ENCODE data around the gene UPP1.
"Not testable (repeated sequence)": the region's sequence is repeated elsewhere in the genome, so short reads cannot be mapped to it uniquely, and the experiment has no call there.

The UPP1 gene

DNA sequence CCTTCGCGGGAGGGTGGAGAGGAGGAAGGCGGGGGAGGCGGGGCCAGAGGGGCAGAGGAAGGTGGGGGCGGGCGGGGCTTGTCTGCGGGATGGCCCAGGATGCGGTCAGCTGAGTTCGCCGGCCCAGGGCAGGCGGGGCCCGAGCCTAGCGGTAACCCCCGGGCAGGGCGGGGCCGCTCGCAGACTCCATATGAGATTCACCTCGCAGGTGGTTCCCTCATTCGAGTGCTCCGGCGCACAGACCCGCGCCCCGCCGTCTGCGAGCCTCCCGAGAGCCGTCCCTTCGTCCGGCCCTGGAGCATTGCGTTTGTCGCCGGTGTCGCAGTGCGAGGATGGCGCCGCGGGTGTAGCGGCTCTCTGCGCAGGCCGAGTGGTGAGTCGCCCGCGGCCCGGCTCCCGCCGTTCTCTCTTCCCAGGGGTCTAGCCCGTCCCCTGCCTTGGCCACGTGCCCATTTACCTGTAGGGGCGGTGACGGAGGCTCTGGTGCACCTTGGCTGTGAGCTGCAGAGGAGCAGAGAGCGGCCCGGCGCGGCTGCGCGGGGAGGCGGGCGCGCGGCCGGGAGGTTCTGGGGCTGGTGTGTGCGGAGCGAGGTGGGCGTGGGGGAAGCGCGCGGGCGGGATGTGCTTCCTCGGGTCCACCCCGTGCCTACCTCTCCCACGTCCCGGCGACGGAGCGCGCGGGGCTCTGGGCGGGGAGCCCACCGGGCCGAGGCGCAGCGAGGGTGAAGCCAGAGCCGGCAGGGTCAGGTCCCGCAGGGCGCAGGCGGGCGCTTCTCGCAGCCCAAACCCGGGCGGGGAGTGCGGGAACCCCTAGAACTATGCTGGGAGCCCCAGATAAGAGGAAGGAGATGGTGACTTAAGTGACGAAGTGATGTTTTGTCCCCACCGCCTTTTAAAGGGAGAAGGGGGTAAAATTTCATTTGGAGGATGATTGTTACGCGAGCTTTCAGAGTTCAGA, at the start of gene UPP1:
TSS of gene UPP1 (plus strand) at position 220 of the 958 bp plus-strand sequence. CDS start 5,519 bp downstream, outside the sequence.
- DNase-seq: peak; percentile 82

DNA sequence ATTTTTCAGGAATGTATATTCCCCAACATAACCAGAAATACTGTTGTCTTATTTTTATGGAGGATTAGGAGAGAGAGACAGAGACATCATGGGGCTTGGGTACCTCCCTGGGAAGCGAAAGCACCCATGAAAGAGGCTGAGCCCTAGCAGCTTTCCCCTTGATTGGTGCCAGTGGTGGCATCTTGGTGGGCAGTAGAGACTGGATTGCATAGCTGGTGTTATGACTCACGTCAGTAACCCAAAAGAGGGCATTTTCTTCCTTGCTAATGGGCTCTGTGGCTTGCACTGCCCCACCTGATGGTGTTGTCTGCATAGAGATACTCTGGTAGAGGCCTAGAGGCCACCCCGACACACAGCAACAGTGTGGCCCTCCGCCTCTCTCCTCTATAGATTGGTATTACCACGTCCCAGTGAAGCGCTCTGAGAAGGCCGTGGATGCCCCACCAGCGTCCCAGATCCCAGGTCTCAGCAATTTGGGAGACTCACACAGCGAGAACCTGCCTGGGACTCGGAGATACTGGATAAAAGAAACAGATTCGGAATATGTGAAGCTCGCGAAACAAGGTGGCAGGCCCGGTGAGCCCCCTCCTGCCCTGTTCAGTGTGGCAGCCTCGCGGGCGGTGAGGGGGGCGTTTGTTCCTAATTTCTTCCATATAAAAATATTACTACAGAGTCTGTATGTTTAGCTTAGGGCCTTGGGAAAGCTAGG, 48.0 kb upstream of the UPP1 start:
- DNase-seq: no peak

DNA sequence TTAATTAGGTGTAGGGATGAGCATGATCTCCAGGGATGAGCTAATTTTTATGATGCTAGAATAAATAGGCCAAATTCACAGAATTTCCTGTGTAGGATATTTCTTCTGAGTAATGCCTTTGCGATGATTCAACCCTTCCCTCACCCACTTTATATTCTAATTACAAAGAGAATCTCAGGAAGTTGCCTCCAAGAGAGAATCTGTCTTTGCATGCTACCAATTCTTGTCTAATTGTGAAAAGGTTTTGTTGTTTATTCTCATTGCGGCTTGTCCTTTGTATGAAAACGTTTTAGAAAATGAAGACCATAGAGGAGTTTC, 47.5 kb upstream of the UPP1 start:
- DNase-seq: no peak

DNA sequence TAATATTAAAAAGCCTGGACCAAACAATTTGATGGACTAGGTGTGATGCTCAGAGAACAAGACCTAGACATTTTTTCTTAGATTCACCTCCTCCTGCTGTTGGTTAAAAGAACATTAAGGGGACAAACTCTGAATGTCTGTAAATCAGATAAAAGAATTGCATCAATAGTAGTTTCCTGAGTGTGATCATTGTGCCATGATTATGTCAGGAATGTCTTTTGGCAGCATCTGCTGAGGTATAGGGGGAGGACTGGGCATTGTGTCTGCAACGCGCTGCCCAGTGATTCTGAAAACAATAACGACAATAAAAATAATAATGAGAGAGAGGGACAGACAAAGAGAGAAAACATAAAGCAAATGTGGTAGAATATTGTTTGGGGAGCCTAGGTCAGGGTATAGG, 46.8 kb upstream of the UPP1 start:
- DNase-seq: no peak

DNA sequence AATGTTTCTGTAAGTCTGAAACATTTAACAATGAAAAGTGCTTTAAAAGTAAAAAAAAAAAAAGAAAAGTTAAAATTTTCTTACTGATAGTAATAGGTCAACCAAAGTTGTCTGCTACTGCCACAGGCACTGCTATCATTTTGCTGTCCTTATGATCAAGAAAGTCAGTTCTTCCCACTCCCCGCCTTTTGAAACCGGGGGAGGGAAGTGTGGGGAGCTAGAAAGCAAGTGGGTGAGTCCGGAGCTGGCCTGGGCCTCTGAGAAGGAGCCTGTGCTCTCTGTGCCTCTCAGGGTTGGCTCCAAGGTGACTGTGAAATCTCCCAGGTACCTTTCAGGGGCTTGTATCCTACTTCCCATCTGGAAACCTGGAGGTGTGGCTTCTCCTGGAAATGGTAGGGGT, 46.4 kb upstream of the UPP1 start:
- DNase-seq: no peak

DNA sequence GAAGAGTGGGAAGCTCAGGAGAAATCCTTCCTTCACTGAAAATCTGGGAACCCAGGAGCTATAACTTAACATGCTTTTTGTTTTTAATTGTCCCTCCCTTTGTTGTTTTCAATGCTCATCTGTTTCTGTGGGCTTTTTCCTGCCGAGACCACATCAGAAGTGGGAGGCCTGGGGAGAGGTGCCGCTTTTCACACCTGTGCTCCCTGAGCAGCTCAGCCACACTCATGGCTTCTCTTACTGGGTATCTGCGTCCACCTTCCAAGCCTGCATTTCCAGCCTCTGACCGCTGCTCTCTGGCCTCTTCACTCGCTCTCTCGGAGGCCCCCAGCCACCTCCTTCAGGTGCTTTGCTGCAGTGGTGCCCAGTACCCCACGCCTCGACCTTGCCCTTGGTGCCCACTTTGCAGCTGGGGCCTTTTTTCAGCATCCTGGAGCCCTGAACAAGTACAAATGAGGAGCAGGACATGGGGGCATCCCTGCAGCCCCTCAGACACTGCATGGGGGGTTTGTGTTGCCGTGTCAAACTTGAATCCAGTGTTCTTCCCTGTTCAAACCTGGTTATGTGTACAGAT, 43.8 kb upstream of the UPP1 start:
- no peak for DNase-seq

DNA sequence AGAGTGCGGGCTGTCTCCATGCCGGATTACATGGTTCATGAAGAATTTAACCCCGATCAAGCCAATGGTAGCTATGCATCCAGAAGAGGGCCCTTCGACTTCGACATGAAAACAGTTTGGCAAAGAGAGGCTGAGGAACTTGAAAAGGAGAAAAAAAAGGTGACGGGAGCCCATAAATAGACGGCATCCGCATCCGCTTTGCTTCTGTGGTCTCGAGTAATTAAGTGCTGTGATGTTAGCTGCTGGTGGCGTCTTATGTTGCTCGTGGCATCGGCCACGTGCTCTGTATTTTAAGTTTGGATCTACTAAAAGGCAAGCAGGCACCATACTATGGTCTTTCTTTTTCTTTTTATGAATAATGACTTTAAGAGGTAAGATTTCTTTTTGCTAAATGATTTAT, 42.6 kb upstream of the UPP1 start:
- DNase-seq: no peak

DNA sequence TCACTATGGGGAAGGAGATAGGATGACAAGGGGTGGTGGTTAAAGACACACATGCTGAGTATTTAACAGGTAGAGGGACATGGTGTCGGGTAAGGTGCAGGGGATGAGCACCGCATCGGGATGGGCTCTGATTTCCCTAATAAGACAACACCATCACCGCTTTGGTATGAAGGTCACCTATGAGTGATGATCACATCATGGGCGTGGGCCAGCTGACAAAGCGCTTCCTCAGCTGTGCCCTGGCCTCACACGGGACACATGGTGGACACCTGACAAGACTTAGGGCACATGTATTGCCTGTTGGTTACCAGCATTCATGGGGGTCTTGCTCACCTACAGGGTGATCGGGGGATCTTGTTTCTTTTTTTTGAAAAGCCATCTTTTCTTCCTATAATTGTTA, 41.0 kb upstream of the UPP1 start:
- no peak for DNase-seq

DNA sequence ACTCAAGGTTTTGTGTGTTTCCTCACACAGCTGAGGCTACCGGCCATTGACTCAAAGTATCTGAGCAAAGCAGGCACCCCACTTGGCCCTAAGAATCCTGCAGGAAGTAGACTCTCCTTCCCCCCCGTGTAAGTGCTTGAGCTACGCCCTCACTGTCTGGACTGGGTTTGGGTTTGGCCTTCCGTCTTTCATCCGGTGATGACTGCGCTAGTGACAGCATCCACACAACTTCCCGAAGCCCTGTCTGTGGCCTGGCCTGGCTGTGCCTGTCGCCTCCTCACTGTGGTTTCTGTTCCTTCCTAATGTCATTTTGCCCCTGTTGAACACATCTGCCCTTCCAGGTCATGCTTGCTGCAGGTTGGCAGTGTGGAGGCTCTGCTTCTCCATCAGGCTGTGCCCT, 39.2 kb upstream of the UPP1 start:
- DNase-seq: no peak

DNA sequence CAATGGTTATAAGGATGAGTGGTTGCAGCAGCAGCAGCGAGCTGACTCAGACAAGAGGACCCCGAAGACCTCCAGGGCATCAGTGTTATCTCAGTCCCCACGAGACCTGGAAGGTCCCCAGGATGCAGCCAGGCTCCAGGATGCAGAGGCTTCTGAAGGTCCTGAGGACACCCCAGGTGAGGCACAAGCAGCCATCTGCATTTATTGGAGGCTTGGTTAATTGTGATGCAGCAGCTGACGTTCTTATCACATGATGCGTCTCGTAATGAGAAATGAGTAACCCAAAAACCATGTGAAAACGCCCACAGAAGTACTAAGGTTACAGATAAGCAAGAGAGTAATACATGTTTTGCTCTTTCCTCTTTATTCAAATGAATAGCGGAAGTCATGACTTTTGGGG, 36.3 kb upstream of the UPP1 start:
- DNase-seq: no peak

DNA sequence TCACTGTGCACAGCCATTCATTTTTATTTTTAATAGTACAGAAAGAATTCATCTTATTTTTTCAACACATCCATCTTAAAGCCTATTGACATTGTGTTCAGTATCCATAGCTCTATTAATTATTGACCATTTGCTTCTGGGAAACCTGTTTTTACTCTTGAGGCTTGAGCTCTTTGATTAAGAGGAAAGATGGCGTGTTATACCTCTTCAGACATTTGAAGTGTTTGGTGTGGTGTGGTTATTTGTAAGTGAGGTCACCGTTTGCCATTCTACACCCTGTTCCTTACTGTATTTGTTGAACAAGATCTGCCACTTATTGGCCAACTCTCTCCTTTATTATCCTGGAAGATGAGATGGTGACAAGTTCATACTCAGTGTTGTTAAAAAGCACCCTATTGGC, 35.3 kb upstream of the UPP1 start:
- no peak for DNase-seq

DNA sequence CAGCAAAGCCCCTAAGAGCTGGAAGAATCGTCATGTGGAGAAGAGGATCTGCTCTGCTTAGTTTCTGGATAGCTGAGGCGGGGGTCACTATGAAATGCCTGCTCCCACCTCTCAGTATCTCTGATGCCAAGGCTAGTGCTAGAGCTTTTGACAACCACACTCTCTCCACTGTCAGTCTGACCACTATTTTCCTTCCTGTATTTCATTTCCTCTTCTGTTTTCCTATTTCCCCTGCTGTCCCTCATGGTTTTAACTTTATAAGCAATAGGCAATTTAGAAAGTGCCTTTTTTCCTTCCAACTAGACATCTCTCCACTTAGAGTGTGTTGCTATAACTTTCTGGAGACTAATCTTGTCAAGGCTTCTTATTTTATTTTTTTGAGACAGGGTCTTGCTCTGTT, 30.1 kb upstream of the UPP1 start:
- no peak for DNase-seq

DNA sequence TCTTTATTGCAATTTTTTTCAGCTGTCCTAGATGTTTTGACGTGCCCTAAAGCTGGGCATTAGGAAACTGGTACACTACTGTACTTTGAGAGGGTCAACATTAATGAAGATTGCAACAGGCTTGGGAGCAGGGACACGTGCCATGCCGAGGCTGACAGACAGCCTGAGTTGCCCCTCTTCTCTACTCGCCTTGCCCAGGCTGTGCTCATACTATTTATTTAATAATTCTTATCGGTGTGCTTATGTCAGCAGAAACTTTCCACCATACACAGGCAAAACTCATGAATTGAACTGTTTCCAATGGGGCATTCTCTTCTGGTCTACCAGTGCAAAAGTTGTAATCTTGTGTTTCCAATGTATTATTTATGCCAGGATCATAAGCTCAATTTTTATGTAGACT, 29.4 kb upstream of the UPP1 start:
- DNase-seq: no peak

DNA sequence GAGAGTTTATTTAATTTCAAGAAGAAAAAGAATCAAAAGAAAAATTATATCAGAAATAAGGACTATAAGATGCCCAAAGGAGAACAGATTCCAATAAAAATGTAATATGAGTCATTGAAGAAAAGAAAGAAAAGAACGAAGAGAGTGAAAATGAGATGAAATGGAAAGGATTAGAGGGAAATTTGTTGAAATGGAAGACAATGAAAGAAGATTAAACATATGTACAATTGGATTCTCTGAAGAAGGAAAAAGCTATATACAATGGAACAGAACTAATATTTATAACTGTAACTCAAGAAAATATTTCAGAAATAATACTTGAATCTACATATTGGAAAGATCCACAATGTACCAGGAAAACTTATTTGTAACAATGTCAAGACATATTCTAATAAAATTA, 25.1 kb upstream of the UPP1 start:
- DNase-seq: no peak

DNA sequence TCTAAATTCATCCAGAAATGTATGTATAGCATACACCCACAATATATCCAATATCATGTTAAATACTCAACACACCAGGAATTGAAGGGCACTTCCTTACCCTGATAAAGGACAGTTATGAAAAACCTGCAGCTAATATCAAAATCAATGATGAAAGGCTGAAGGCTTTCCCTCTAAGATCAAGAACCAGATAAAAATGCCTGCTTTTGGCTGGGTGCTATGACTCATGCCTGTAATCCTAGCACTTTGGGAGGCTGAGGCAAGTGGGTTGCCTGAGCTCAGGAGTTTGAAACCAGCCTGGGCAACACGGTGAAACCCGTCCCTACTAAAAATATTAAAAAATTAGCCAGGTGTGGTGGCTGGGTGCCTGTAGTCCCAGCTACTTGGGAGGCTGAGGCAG, 21.6 kb upstream of the UPP1 start:
- no peak for DNase-seq

DNA sequence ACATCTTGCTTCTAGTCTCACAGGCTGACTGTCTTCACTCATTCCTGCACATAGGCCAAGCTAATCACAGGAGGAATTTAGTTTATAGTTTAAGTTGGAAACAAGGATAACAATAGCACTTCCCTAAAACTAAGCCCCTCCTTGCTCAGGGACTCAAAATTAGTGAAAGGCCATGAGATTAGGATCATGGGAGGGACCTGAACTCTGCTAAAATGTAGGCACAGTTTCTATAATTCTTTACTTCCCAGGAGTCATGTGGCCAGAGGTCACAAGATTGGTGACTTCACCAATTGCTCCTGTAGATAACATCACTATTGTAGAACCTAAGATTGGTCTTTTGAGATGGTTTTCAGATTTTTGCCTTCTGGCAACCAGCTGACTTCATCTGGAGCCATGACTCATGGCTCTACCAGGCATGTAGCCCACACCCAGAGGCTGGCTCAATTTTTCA, 14.8 kb upstream of the UPP1 start:
- DNase-seq: no peak

DNA sequence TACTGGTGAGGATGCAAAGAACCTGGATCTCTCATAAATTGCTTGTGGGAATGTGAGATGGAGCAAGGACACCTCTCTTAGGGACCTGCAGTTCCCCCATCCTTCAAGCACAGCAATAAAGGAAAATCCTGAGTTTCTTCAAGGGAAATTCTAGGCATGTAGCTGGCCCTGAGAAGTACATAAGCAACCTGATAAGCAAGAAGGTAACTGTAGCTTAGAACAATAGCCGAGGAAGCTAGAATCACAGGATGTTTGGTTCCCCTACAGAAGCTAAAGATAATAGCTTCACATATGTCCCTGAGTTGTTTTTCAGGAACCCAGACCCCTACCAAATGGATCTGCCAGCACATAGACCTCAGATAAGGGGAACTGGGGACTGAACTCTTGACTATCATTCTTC, 11.6 kb upstream of the UPP1 start:
- no peak for DNase-seq

DNA sequence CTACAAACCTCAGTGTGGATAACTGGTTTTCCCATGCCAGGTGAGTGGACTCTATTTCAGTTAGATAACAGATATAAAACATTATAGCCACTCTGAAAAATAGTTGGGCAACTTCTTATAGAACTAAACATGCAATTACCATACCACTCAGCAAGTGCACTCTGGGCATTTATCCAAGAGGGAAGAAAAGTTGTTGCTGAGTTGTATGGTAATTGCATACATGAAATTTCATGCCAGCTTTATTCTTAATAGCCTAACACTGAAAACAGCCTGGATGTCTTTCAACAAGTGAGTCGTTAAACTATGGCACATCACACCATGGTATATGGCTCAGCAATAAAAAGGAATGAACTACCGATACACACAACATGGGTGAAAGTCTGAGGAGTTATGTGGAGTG, 10.6 kb upstream of the UPP1 start:
- DNase-seq: no peak

DNA sequence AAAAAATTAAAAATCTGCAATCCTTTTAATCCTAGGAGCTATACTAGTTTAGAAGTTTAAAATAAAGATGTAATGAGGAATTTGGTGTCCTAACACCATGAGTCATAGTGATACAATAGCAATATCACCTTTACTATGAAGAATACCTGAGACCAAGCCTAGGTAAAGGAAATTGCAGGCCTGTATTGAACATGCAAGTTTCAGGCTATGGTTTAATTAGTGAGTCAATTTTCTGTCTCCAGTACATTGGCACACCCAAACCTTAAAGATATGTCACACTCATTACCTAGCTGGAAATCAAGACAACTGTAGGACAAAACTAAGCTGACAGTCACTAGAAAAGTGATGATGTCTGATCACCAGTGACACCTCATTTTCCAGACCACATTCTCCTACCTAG, 6.7 kb upstream of the UPP1 start:
- DNase-seq: not testable (repeated sequence)

DNA sequence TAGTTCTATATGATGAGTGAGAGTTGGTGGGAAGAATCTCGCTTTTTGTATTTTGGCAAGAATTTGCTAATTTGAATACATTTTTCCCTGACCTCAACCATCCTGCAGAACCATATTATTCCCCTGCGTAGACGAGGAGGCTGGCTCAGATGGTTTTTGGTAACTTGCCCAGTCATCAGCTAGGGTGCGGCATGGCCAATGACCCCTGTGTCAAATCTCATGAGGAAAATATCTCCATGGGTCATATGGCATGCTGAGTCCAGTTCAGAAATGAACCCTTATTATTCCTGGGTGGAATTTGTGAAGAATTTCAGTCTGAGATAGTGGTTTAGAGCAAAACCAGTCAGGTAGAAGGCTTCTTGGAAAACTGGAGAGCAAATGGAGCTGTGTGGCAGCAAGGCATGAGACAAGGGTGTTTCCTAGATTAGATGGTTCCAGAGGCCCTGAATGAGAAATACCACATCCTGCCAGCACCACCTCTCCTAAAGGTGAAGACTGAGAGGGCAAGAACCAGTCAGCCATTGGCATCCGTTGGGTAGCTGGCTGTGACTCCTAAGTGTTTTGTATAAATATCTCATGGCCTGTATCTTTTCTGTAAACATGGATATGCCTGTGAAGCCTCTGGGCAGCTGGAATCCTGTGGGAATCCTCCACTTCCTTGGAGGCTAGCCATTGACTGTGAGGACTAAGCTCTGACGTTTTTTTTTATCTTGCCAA, 5.8 kb upstream of the UPP1 start:
- no peak for DNase-seq

DNA sequence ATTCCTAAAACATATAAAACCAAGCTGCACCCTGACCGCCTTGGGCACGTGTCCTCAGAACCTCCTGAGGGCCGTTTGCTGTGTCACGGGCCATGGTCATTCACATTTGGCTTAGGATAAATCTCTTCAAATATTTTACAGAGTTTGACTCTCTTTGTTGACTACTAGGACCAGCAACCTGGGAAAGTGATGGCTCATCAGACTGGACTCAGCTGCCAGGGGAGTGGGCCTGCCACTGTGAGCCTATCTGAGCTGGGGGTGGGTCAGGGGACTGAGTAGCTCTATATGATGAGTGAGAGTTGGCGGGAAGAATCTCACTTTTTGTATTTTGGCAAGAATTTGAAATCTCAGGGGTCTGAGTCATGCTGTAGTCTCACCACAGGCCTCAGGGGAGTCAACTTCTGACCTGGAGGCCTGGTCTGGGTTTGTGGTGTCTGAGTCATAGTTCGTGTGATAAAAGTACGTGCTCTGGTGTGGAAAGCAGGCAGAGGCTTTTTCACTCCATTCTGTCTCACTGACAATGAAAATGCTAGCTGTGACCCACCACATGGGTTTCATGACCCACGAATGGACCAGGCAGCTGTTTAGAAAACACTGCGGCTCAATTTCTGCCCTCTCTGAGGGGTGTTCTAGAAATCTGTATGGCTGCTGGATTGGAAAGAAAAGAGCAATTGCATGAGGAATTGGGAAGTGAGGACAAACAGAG, 4.2 kb upstream of the UPP1 start:
- peak; percentile 56 for DNase-seq

DNA sequence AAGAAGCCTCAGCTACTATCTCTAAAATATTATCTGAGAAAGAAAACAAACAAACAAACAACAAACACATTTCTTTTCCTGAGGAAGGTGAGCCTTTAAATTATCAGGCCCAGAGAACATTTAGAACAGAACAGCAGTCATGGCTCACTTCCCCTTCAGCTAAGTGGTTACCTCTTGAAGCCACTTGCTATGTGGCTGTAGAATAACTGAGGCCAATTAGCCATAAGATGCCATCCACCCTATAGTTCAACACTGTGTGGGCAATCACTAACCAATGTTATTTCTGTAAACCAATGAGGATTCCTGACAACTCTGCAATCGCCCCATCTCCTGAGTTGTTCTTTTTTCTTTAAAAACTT, 3.7 kb upstream of the UPP1 start:
- no peak for DNase-seq

DNA sequence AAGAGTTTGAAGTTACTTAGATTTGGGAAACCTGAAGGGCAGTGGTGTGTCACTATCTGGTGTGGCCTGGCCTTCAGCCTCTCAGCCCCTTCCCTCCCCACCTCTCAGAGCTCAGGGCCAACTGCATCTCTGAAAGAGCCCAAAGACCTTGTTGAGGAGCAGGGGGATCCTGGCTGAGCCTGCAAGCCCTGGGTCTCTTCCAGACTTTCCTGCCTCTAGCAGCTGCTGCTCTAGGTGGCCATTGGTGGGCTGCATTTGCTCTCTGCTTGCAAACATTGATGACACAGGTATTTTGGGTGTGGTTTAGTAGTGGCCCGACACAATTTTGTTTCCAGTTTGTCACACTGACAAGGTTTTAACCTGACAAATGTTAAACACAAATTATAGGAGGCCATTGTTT, 3.1 kb upstream of the UPP1 start:
- DNase-seq: no peak
